ENCODE measurements around the gene RAB31.

- TF ChIP-seq, protein P1, sequence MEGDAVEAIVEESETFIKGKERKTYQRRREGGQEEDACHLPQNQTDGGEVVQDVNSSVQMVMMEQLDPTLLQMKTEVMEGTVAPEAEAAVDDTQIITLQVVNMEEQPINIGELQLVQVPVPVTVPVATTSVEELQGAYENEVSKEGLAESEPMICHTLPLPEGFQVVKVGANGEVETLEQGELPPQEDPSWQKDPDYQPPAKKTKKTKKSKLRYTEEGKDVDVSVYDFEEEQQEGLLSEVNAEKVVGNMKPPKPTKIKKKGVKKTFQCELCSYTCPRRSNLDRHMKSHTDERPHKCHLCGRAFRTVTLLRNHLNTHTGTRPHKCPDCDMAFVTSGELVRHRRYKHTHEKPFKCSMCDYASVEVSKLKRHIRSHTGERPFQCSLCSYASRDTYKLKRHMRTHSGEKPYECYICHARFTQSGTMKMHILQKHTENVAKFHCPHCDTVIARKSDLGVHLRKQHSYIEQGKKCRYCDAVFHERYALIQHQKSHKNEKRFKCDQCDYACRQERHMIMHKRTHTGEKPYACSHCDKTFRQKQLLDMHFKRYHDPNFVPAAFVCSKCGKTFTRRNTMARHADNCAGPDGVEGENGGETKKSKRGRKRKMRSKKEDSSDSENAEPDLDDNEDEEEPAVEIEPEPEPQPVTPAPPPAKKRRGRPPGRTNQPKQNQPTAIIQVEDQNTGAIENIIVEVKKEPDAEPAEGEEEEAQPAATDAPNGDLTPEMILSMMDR (IDR thresholded peaks at IDR 0.05) = no peak
- TF ChIP-seq POLR2AphosphoS5 (IDR thresholded peaks at IDR 0.05; ENCODE audit: insufficient read depth in 1 of 2, low read depth in 1 of 2) (no peak), POLR2A (IDR thresholded peaks at IDR 0.05) (peak; percentile 23 to 88)
These were observed at the start of gene RAB31 for GRCh38 chr18:9708057-9708433.
